GM03348 (cell line): ENCODE results near the gene CACFD1.

Experiments
- DNase-seq: peaks from one replicate; pipeline ENCODE4 v3.0.0; 2012; ENCODE audit warnings: low spot score

The CACFD1 gene

DNA sequence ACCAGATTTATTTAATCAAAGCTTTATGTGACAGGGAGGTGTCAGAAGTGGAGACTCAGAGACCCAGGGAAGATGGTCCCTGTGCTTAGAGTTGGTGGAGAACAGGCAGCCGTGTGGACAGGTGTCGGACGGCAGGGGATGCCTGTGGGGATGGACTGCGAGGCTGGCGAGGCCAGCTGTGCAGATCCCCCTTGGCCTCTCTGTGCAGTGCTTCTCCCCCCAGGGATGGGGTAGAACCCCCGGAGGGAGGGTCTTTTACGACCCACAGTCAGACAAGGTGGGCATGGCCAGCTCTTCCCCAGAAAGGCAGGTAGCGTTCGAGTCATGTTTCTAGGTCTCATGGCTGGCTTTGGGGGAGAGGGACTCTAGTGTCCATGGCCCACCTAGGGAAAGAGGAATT lies 23.8 kb downstream of the CACFD1 start:
- no peak for DNase-seq

DNA sequence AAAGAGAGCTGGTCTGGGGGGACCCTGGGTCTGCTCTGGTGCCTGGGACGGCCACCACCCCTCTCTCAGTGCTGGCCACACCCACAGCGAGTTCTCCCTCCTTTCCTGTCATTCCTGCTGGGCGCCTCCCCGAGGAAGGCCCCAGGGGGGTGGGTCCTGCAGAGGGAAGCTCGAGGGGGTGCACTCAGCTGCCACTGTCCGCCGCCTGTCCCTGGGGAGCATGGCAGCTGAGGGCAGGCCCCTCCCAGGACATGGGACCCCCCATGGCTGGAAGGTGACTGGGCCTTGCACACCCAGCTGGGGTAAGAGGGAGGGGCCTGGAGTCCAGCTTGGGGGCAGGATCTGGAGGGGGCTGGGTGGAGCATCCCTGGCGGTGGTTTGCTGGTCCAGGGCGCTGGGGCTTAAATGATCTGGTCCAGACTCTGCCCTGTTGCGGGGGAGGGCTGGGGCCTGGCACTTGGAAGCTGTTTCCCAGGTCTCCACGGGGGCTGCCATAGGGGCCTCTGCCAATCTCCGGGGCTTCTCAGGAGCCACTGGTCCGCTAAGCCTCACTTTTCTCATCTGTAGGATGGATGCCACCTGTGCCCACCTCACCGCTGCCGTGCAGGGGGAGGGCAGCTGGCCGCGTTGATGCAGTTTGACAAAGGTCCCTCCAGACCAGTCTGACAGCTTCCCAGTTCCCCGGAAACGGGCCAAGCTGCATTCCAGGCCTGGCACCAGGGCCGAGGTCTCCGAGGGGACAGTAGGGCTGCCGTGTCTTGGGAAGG lies 25.1 kb downstream of the CACFD1 start:
- no peak for DNase-seq

DNA sequence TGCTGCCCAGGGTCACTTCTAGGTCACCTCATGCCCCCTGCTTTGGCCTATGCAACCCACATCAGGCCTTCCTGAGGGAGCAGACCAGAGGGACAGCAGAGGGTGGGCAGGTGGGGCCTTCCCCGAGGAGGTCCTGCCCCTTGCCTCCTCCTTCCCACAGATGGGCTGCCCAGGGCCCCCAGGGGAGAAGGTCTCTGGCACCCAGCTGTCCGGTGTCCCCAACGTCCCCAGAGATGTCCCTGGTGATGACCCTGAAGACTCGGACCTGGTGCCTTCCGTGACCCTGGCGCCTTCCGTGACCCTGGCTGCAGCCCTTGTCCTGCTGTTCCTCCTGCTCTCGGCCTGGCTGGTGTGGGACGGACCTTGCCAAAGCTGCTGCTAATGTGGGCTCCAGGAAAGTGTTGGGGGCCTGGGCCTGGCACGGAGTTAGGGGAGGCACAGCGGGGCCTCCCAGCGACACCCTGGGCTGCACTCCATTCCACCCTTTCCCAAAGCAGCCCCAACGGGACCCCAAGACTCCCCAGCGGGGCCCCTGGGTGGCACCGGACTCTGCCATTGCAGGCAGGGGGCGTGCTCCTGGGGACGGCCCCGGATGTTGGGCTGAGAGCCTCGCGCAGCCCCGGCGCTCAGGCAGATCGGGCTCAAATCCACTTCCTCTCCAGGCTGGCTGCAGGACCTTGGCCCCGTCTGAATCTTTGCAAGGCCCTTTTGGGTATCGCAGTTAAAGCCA lies 25.9 kb downstream of the CACFD1 start:
- no peak for DNase-seq

DNA sequence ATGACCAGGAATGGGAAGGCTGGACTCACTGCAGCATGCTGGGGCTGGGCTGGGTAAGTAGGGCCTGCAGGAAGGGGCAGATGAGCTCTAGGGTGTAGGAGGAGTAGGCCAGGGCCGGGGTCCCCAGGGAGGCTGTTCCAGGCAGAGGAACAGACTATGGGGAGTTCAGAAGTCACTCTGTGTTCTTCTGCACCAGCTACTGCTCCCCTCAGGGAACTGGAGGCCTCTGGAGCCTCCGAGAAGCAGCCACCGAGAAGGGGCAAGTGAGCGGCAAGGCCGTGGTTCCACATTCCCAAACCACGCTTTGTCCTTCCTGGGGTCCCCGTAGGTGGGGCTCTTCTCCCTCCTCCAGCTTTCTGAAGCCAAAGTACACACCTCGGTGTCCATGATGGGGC lies 27.6 kb downstream of the CACFD1 start:
- DNase-seq: no peak

- no peak for DNase-seq
Measured at GRCh38 chr9:133488686-133489252, 29.0 kb downstream of the CACFD1 start.

DNA sequence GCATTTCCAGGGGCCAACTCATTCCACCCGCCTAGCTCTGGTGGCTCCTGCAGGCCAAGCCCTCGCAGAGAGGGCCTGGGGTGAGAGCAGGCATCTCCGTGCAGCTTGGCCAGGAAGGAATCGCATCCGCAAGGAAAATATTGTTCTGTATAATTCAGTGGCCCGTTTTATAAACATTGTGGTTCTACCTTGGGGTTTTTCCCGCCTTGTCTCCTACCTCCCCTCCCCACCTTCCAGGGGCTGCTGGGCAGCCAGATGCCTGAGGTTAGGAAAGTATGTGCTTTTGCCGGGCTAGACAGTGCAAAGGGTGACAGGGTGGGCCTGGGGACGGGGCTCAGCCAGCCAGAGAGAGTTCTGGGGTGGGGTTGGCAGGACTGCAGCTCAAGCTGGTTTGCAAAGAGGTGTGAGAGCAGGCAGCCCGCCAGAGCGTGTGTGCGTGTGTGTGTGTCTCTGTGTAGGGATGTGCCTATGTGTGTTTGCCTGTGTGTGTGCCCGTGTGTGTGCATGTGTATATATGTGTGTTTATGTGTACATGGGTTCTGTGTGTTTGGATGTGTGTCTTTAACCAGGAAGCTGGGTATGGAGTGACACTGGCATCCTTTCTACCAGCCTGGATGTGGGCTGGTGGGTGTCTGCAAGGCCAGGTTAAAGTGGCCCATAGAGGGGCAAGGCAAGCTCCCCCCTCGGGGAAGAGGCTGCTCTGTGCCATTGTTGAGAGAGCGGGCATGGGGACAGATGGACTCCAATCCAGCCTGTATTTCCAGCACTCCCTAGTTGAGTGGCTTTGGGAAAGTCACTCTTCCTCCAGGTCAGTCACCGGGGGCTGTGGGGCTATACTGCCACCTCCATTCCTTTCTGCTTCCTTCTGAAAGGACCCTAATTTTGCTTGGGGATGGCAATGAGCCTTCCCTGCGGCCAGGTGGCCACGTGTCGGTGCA lies 29.7 kb downstream of the CACFD1 start:
- no peak for DNase-seq

DNA sequence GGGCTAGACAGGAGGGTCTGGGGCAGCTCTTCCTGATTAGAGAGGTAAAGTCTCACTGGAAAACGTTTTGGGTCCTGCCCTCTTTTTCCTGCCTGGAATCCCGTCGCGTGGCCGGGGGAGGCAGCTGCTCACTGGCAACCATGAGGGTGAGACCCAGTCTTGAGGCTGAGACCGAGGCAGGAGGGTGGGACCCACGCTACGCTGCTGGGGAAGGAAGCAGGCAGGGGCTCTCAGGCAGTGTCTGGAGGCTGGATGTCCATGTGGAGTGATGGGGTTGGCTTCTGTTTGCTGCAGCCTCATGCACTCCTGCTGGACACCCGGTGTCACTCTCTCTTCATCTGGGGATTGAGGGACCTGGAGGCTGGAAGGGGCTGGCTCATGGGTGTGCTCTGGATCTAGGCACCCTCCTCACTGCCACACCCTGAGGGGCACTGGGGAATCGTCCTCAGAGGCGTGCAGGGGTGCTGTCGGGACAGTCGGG lies 30.5 kb downstream of the CACFD1 start:
- no peak for DNase-seq

- DNase-seq: no peak
Measured at GRCh38 chr9:133490865-133491655, 31.3 kb downstream of the CACFD1 start.

GRCh38 chr9:133491656-133491925 lies 31.8 kb downstream of the CACFD1 start:
- DNase-seq: no peak

- DNase-seq: no peak
Measured at GRCh38 chr9:133492061-133493021, 32.6 kb downstream of the CACFD1 start.

- DNase-seq: no peak
Measured at GRCh38 chr9:133493428-133493827, 33.6 kb downstream of the CACFD1 start.

DNA sequence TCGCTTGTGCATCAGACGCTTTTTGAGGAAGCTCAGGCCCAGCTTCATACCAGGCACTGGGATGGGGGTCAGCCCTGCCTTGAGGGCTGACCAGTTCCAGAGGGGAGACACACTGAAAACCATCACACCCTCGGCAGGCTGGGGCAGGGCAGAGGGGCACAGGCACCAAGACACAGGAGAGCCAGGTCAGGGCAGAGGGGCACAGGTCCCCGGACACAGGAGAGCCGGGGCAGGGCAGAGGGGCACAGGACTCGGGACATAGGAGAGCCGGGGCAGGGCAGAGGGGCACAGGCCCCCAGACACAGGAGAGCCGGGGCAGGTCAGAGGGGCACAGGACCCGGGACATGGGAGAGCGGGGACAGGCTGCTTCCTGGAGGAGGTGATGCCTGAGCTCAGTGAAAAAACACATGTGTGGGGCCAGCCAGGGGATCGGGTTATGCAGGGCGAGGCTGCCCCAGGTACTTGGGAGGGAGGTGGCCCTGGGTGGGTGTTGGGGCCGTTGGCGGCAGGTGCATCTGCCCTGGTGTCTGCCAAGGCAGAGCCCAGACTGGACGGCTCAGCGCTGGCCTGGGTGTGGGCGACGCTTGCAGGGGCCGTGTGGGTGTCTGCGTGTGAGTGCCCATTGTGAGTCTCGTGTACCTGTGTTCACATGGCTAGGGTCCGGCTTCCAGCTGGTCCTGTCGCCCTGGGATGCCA lies 34.2 kb downstream of the CACFD1 start:
- no peak for DNase-seq

- no peak for DNase-seq
Measured at GRCh38 chr9:133494636-133495326, 35.0 kb downstream of the CACFD1 start.

DNA sequence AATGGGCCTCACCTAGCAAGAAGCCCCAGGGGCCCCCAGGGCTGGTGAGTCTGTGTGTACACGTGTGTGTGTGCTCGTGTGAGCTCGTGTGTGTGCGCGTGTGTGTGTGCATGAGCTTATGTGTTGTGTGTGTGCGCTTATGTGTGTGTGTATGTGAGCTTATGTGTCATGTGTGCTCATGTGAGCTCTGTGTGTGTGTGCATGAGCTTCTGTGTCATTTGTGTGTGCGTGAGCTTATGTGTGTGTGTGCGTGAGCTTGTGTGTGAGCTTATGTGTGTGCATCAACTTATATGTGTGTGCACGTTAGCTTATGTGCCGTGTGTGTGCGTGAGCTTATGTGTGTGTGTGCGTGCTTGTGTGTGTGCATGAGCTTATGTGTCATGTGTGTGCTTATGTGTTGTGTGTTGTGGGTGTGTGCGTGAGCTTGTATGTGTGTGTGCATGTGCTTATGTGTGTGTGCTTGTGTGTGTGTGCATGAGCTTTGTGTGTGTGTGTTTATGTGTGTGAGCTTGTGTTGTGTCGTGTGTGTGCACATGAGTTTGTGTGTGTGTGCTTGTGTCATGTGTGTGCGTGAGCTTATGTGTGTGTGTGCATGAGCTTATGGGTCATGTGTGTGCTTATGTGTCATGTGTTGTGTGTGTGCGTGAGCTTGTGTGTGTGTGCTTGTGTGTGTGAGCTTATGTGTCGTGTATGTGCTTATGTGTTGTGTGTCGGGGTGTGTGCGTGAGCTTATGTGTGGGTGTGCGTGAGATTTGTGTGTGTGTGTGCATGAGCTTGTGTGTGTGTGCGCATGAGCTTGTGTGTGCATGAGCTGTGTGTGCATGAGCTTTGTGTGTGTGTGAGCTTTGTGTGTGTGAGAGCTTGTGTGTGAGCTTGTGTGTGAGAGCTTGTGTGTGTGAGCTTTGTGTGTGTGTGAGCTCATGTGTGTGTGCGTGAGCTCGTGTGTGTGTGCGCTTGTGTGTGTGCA lies 35.8 kb downstream of the CACFD1 start:
- DNase-seq: no peak

DNA sequence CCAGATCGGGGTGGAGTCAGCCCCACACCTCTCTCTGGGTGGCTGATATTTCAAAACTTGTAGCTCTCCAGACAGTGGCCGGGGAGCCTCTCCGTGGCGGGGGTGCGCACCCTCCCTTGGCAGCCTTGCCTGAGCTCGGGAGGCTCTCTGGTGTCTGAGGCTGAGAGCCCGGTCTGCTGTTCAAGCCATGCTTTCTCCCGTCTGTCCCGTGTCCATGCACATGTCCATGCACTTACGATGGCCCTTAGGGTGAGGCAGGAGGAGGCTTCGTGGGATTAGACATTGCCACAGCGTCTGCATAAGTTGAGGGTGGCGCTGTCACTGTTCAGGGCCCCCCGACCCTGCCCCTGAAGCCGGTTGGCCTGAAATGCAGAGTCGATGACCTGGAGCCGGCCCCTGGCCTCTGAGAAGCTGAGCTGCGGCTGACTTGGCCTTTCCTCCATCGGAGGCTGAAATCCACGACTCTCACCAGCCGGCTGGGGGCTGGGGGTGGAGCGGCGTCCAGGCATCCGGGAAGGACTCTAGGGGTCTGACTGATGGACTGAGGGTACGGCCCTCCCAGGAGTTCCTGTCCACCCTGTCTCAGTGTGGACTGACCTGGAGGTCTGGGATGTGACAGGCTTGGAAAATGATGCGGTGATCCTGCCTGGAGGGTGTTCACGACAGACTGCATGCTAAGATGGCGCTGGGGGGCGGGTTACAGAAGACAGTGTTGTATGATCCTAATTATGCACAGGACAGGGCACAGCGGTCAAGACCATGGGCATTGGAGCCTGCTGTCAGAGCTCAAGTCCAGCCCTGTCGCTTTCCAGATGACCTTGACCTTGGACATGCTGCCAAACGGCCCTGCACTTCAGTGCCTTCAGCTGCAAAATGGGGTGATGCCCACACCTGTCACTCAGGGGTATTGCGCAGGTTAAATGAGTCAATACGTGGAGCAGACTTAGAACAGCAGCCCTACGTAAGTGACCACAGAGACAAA lies 37.4 kb downstream of the CACFD1 start:
- DNase-seq: no peak

DNA sequence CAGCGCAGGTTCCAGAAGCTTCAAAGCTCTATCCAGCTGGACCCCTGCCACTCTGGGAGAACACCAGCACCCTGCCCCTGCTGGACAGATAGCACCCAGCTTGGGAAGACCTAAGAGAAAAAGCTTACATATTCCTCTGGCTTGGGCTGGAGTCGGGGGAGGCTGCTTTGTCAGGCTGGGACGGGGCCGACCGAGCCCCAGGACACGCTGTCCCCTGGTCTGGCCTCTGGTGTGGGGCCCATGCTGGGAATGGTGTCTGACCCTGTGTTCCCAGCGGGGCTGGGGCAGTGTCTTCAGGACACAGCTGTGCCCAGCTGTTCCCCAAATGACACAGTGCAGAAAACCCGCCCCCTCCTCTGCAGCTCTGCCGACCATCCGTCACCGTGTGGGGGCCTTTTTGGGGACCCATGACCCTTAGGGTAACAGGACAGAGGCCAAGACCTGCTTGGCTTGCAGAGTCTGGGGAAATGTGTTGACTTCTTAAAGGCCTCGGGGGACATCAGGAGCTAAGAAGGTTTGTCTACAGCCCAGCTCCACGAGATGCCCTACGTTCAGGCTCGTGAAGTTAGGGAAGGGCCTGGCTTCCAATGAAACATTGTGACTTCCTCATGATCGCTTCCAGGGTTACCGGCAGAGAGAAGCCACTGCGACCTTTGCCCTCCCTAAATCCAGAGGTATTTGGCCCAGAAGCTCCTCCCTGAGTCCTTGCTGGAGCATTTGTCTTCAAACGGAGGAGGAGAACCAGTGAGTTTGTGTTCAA lies 39.5 kb downstream of the CACFD1 start:
- no peak for DNase-seq
